GM18907 (cell line): ENCODE measurements around the gene TUFT1.

ENCODE experiments used
- ATAC-seq: cut with Tn5 transposase; IDR thresholded peaks from one replicate; pipeline ENCODE4 v1.9.1; 2021; ENCODE audit warnings: mild to moderate bottlenecking, moderate library complexity; ENCODE audit not compliant: unreplicated experiment

TUFT1 gene

GRCh38 chr1:151536499-151536898, 3.6 kb upstream of the TUFT1 start:
- no peak for ATAC-seq

- ATAC-seq, result no peak
Measured at GRCh38 chr1:151537112-151537511, 3.0 kb upstream of the TUFT1 start.

GRCh38 chr1:151539321-151540020, 638 bp upstream of the TUFT1 start:
- peak; percentile 41 for ATAC-seq

DNA sequence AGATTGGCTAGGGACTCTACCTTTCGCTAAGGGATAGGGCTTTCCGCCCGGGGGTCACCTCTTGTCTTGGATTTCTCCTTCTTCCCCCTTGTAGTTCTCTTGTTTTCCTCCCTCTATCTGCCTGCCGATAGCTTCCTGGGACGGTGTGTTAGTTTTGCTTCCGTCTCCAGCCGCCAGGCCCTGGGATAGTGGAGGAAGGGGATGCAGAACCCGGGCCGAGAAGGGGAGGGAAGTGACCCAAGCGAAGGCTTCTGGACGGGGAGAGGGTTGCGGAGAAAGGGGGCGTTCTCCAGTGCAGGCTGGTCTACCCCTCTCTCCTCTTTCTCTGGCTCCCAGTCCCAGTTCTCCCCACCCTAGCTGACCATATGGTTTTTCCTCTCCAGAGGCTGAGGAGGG, 871 bp downstream of the TUFT1 start:
- no peak for ATAC-seq

- no peak for ATAC-seq
Measured at GRCh38 chr1:151541752-151542151, 1.6 kb downstream of the TUFT1 start.

DNA sequence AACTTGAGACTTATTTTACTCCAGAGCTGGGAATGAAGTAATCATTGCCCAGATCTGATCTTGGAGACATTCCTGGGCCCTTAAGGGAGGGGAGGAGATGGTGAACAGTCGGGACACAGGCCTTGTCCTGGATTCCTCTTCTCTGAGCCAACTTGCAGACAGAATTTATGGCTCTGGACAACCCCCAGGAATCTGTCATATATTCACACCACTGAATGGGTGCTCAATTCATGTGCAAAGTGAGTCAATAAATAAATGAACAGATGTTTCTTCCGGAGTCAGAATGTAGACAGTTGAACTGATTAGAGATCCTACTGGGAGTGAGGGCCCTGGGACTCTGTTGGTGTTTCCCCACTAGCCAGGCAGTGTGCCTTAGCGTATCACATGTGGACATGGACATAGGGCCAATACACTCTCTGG, 2.6 kb downstream of the TUFT1 start:
- no peak for ATAC-seq

GRCh38 chr1:151545542-151545941, 5.4 kb downstream of the TUFT1 start:
- no peak for ATAC-seq

- no peak for ATAC-seq
Measured at GRCh38 chr1:151546011-151546925, 6.2 kb downstream of the TUFT1 start.

GRCh38 chr1:151547119-151547899, 7.2 kb downstream of the TUFT1 start:
- no peak for ATAC-seq

DNA sequence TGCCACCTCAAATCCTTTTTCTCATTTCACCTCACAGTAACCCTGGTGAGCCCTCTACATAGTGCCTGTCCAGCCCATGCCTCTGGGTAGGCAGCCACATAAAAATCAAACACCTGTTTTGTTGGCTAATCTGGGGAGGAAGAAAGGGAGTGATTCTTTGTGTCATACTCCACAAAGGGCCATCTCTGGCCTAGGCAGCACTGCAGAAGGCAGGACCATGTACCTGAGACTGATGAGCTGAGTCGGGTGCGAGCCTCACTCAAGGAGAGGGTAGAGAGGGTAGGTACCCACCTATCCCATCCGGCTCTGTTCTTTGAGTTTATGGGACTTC, 7.8 kb downstream of the TUFT1 start:
- ATAC-seq, result no peak

DNA sequence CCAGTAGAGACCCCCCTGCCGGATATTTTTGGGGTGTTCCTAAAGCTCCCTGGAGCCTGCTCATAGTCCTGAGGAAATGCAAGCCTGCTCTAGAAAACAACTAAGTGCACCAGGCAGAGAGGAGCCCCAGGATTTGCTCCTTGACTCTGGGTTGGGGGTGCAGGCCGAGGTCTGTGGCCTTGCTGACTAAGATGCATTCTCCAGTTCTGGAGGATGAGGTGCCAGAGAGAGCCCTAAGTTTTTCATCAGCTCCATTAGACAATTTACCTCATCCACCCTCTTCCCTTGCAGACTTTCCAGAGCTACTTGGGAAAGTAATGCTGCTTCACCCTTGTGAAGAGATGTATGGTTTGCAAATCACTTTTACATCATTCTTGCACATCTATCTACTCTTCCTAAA, 9.1 kb downstream of the TUFT1 start:
- ATAC-seq, result no peak

DNA sequence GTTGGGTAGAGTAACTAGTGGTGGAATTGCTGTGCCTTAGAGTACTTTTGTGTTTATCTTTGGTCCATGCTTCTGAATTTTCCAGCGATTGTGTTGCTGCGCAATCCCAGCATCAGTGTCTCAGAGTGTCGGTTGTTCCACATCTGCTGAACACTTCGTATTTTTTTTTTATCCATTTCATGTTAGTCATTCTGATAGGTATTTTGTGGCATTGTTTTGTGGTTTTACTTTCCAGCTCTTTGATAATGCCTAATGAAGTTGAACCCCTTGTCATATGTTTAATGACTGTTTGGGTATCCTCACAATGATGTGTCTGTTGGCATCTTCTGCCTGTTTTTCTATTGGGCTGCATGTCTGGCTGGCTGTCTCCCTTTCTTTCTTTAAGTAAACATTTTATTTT, 13.6 kb downstream of the TUFT1 start:
- ATAC-seq, result no peak

DNA sequence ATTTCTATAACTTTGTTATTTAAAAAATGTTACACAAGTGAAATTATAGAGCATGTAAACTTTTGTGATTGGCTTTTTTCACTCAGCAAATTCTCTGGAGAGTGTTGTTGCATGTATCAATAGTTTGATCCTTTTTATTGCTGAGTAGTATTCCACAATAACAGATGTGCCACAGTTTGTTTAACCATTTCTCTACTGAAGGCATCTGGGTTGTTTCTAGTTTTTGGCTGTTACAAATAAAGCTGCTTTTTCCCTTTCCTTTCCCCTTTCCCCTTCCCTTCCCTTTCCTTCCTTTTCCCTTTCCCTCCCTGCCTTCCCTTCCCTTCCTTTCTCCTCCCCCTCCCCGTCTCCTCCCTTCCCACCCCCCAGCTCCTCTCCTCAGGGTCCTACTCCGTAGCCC, 15.9 kb downstream of the TUFT1 start:
- ATAC-seq, result no peak

- no peak for ATAC-seq
Measured at GRCh38 chr1:151562661-151563060, 22.6 kb downstream of the TUFT1 start.

- no peak for ATAC-seq
Measured at GRCh38 chr1:151563376-151563775, 23.3 kb downstream of the TUFT1 start.

DNA sequence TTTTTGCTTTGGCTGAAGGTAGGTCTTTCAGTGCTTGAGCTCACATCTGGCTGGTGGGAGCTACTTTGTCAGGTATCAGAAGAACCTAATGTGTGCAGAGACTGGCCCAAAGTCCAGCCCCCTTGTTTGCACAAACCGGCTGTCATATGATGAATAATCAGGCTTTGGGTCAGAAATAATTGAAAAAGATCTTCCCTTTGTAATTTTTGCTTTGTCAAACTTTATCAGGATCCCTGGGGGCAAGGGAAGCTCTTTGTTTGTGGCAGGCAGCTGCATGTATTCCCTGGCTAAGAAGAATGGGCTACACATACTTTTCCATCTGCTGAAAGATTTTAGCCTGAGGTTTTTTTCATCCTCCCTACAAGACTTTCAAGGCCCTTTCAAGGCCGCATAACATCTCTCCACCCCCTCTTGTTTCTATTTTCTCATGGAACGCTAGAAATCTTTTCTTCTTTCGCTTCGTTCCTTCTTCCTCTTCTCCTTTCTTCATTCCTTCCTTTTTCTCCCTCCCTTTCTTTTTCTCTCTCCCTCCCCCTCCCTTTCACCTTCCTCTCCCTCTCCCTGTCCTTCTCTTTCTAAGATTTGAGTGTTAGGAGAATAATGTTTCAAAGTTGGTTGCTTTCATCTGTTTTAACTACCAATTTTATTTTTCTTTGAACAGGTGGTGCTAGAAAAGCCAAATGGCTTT, 25.5 kb downstream of the TUFT1 start:
- ATAC-seq, result no peak

DNA sequence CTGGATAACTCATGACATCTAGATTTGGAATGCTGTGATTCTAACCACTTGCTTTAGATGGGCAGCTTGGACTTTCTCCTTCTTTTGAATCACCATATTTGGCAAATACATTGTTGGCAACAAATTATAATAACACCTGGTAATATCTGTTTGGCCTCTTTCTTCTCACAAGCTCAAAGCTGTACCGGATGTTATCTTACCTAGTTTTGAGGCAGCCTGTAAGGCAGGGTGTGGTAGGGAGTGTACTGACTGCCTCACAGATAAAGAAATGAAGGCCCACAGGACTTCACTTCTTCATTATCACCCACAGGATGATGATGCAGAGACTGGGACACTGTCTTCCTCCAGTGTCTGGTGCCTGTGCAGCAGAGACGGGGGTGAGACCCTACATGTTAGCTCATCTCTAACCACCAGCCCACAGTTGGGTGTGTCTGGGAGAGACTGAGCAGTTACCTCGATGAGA, 28.5 kb downstream of the TUFT1 start:
- no peak for ATAC-seq

DNA sequence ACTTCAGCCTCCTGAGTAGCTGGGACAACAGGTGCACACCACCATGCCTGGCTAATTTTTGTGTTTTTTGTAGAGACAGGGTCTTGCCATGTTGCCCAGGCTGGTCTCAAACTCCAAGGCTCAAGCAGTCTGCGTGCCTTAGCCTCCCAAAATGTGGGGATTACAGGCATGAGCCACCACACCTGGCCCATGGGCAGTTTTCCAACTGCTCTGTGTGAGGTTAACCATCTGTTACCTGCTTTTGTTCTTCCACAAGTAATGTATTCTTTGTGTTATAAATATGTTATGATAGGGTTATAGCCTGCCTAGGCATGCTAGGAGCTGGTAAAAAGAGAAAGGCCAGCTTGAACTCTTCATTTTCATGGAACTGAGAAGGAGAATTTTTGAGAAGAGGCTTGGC, 30.7 kb downstream of the TUFT1 start:
- no peak for ATAC-seq

- ATAC-seq, result no peak
Measured at GRCh38 chr1:151574575-151575529, 34.7 kb downstream of the TUFT1 start.

DNA sequence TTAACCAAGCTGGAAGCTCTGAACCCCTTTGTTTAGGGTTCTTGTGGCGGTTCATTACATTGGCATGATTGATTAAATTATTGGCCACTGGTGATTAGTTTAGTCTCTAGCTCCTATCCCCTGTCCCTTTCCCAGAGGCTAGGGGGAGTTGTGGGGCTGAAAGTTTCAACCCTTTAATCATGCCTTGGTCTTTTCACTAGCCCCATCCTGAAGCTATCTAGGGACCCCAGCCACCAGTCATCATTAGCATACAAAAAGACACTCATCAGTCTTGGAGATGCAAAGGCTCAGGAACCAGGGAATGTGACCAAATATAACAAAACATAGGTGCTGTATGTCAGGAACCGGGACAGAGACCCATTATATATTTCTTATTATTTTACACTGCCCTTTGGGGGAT, 37.1 kb downstream of the TUFT1 start:
- no peak for ATAC-seq
